ENCODE data around the gene GPR137B. TPM values are rescaled to one million over a fixed set of nuclear protein-coding genes. Genes with fewer than 3 reads are reported as not detected.

Gene GPR137B
- total RNA-seq, 2 donors from 2014 or later: 4.5 to 7.7 TPM

DNA sequence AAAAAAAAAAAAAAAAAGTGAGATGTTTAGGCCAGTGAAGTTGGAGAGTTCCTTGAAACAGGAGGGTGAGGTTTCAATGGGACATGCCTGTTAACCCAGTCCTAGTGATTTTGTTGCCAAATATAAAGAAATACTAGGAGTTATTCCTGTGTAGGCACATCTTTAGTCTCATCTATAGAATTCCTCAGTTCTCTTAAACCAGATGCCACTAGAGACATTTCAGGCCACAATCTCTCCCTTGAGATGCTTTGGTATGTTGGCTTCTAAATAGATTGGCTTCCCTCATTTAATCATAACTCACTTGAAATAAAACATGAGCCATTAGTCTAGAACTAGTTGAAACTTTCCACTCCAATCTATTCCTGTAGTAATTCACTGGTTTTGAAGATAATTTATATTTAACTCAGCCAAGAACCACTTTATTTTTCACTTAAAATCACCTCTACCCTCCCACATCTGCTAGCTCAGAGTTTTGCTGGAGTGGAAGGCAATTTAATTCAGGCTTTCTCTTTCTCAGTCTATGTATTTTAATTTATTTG lies 29.8 kb downstream of the GPR137B start:
- Histone ChIP-seq H3K27me3 (no peaks in the 10 kb centered on the region), H3K27ac (no peak overlapping the region), H3K9me3 (no peaks in the 10 kb centered on the region), H3K36me3 (no peaks in the 10 kb centered on the region), H3K4me1 (no peaks in the 10 kb centered on the region), H3K9ac (ENCODE audit: low read depth in 2 of 2, low read length in 2 of 2) (no peak overlapping the region), H3K4me3 (no peak overlapping the region)
- intact Hi-C loops (cut with DNase I): loop anchor here (5.0 kb wide), 1 partner anchor 60 kb away; no protein-coding TSS in a partner anchor
- TF ChIP-seq, protein P1, sequence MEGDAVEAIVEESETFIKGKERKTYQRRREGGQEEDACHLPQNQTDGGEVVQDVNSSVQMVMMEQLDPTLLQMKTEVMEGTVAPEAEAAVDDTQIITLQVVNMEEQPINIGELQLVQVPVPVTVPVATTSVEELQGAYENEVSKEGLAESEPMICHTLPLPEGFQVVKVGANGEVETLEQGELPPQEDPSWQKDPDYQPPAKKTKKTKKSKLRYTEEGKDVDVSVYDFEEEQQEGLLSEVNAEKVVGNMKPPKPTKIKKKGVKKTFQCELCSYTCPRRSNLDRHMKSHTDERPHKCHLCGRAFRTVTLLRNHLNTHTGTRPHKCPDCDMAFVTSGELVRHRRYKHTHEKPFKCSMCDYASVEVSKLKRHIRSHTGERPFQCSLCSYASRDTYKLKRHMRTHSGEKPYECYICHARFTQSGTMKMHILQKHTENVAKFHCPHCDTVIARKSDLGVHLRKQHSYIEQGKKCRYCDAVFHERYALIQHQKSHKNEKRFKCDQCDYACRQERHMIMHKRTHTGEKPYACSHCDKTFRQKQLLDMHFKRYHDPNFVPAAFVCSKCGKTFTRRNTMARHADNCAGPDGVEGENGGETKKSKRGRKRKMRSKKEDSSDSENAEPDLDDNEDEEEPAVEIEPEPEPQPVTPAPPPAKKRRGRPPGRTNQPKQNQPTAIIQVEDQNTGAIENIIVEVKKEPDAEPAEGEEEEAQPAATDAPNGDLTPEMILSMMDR (IDR thresholded peaks at IDR 0.05): no peak
- no peak for DNase-seq

DNA sequence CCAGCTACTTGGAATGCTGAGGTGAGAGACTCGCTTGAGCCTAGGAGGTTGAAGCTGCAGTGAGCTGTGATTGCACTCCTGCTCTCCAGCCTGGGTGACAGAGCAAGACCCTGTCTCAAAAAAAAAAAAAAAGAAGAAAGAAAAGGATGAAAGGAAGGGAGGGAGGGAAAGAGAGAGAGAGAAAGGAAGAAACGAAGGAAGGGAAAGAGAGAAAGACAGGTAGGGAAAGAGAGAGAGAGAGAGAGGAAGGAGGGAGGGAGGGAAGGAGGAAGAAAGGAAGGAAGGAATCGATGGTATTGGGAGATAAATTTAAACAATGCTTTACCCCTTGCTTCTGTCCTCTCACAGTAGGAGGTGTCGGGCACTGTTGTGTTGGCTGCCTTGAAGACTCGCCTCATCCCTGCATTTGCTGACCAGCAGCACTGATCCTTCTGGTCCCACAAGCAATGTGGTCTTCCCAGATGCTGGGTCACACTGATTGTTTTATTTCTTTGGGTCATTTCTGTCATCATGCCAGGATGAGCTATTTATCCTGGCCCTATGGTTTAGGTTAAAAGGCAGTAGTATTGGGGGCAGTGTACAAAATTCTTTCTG lies 30.9 kb downstream of the GPR137B start:
- Histone ChIP-seq H3K4me1 (no peaks in the 10 kb centered on the region), H3K9me3 (no peaks in the 10 kb centered on the region), H3K27me3 (no peaks in the 10 kb centered on the region), H3K9ac (ENCODE audit: low read depth in 2 of 2, low read length in 2 of 2) (no peak overlapping the region), H3K4me3 (no peak overlapping the region), H3K36me3 (no peaks in the 10 kb centered on the region), H3K27ac (no peak overlapping the region)
- no peak for DNase-seq
- intact Hi-C loops (cut with DNase I): loop anchor here (5.0 kb wide), 1 partner anchor 61 kb away; no protein-coding TSS in a partner anchor
- TF ChIP-seq, protein P1 (IDR thresholded peaks at IDR 0.05): no peak

DNA sequence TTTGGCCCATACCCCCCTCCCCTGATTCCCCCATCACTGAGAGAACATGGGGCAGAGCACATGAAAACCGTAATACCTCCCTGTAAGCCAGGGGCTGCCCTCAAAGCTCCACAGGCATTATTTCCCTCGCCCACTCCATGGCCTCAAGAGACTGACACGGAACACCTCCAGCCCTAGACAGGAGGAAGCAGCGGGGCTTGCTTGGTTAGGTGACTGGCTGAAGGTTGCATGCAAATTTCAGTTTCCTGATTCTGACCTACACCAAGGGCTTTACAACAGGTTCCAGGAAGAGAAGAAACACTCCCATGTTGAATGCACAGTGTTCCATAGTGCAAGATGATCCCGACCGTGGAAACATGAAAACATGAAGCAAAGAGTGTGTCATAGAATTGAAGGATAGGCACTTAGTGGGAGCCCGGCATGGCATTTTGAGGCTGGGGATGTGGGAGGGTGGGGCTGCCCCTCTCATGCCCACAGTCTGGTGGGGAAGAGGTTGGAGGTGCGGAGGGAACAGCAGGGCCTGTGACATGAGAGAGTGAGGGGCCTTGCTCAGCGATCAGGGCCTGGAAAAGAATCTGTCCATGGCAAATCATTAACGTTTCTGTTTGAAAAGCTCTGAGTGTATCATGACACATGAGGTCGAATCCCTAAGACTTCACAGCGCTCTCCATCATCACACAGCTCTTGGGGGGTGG lies 33.5 kb downstream of the GPR137B start:
- no peak overlapping the region for H3K27ac ChIP-seq

DNA sequence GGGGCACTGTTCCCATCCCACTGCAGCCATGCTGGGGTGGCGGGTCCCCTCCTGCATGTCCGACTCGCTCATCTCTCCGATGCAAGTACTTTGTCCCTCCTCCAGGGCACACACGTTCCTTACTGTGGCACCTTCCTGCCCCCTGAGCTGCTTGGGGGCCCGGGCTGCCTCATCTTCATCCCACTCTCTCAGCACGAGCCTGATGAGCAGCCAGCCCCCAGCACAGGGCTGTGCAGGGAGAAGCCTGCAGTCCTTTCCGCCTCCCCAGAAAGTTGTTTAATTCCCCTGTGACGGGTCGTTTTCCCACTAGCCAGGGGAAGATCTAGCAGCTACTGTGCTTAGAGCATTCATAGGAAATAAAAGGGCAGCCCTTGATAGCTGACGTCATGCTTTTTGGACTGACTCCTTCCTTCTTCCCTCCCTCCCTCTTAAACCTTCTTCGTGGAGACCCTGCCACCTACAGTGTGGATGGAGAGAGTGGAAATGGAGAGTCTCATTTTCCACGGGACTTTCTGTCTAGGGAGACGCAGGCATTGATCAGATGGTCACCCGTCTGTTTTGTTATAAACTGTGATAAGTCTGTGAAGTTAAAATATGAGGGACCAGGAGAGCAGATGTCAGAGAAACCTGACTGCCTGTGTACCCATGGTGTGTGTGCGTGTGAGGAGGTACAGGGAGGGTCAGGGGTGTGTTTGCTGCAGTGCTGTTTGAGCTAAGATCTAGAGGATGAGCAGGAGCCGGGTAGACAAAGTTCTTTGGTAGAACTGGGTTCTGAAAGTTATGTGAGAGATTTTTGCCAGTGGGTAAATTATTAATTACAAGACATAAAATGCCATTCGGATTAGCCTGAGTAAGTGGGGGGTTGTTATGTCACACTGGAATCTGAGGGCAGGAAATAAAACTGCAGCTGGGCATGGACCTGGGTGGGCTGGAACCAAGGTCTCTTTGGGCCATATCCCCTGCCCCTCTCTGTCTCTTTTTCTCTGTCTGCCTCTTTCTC lies 34.3 kb downstream of the GPR137B start:
- Histone ChIP-seq H3K27ac (no peak overlapping the region), H3K4me3 (no peak overlapping the region), H3K9ac (ENCODE audit: low read depth in 2 of 2, low read length in 2 of 2) (no peak overlapping the region), H3K36me3 (no peaks in the 10 kb centered on the region), H3K9me3 (no peaks in the 10 kb centered on the region), H3K4me1 (no peaks in the 10 kb centered on the region), H3K27me3 (no peaks in the 10 kb centered on the region)
- intact Hi-C loops (cut with DNase I): no loop called here
- TF ChIP-seq, protein P1 (IDR thresholded peaks at IDR 0.05): no peak
- no peak for DNase-seq

More for the DNA sequence above, 33.5 kb downstream of the GPR137B start:
- no peaks in the 10 kb centered on the region for H3K9me3 ChIP-seq
- no peak overlapping the region for H3K9ac ChIP-seq (ENCODE audit: low read depth in 2 of 2, low read length in 2 of 2)
- H3K36me3 ChIP-seq: no peaks in the 10 kb centered on the region
- TF ChIP-seq, protein P1 (IDR thresholded peaks at IDR 0.05): no peak
- no peaks in the 10 kb centered on the region for H3K4me1 ChIP-seq
- no peak overlapping the region for H3K4me3 ChIP-seq
- intact Hi-C loops (cut with DNase I): no loop called here
- no peak for DNase-seq
- H3K27me3 ChIP-seq: no peaks in the 10 kb centered on the region

DNA sequence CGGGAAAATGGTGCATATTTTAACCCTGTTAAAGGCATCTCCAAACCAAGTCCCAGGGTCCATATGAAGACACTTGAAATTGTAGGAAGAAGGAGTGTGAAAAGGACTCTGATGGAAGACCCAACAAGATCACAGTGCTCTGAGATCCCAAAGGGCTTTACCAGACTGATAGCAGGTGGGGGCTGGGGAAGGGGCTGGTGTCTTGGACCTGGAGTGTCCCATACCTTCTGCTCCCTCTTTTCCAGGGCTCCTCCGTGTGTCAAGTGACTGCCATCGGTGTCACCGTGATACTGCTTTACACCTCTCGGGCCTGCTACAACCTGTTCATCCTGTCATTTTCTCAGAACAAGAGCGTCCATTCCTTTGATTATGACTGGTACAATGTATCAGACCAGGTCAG lies 37.3 kb downstream of the GPR137B start:
- Histone ChIP-seq H3K36me3 (no peaks in the 10 kb centered on the region), H3K9ac (ENCODE audit: low read depth in 2 of 2, low read length in 2 of 2) (no peak overlapping the region), H3K9me3 (no peaks in the 10 kb centered on the region), H3K27ac (no peak overlapping the region), H3K4me3 (no peak overlapping the region), H3K4me1 (no peaks in the 10 kb centered on the region), H3K27me3 (no peaks in the 10 kb centered on the region)
- no peak for DNase-seq
- TF ChIP-seq, protein P1 (IDR thresholded peaks at IDR 0.05): no peak
- intact Hi-C loops (cut with DNase I): no loop called here

All from colonic mucosa (tissue), 4 donors.